ENCODE results near the gene ABTB1.
"Not testable (repeated sequence)": the region's sequence is repeated elsewhere in the genome, so short reads cannot be mapped to it uniquely, and the experiment has no call there.

Gene ABTB1

DNA sequence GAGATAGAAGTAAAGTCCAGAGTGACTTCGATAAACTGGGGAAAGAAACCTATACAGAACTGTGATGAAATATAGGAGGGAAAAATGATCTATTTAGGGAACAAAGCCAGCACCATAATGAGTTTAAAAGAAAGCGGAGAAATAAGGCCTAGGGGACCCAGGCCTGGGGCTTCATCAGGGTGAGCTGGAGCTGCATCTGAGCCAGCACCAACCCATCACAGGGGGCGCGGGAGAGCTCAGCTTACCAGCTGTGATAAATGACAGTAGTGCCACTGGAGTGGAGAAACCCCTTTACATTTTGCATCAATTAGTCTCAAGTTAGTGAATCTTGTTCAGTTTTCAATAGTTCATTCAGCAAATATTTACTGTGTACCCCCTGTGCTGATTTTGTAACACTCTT lies 22.5 kb upstream of the ABTB1 start:
- DNase-seq, result no peak

DNA sequence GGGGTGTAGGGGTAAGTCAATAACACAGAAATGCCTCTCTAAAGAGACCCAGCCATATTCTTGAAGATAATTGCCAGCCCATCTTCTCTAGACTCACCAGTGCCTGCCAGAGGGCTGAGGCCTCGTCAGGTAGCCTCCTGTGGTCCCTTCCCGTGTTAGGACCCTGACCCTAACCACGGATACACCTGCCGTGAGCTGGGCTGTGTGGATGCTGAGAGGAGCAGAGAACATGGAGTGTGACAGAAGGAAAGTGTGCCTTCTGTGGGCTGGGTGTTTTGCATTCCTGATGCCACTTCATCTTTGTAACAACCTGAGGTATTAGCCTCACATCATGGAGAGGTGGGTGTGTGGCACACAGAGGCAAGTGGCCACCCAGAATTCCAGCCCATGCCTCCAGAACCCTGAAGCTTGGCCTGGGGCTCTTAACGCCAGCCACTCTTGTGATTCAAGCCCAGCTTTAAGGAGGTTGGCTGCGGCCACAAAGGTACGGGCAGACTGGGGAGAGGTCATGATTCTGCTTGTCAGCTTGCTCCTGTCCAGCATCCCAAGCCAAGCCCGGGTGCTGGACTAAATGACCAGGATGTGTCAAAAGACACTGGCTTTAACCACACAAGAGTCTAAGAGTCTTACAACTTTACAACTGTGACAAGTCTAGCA lies 21.1 kb upstream of the ABTB1 start:
- no peak for DNase-seq

DNA sequence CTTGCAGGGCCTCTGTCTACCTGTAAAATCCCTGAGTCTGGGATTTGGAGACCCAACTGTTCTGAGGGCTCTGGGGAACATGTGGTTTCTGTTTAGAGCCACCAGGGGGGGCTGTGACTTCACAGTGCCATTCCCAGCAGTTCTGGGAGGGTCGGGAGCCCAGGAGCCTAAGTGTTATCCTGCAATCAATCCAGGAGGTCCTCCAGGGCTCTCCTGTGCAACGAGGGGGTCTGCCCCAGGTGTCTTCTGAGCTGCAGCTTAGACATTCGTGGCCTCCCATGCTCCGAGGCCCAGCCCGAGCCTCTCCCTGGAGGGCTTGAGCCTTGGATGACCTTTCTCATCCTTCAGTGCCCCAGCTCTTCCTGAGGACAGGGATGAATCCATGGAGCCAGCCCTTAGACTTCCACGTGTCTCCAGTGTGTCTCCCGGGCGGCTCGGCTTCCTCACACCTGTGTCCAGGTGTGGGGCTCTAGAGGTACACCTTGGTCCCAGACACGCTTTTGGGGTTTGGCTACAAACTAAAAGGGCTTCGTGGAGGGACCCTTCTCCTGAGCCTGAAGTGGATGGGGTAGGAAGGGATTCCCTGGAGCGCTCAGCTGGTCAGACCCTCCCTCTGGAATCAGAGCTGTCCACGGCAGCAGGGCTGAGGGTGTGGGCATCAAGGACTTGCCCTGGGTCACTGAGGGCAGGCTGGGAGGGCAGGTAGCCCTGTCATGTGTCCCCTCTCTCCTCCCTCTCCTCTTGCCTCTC lies 20.3 kb upstream of the ABTB1 start:
- DNase-seq, result peak; percentile 45

DNA sequence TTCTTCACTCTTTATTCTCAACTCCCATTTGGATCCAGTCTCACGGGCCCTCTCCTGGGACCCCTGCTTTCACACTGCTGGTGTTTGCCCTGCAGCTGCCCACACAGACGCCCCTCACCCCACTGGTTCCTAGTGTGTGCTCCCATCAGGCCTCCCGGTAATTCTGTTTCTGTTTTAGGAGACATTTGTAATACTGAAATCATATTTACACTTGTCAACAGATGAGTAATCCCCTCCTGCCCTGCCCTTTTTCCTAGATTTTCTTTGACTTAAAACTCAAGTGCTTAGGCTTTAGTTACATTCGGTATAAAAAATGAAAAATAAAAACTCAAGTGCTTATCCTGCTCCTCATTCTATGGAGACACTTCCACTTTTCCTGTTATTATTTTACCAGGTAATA lies 18.4 kb upstream of the ABTB1 start:
- DNase-seq, result no peak

DNA sequence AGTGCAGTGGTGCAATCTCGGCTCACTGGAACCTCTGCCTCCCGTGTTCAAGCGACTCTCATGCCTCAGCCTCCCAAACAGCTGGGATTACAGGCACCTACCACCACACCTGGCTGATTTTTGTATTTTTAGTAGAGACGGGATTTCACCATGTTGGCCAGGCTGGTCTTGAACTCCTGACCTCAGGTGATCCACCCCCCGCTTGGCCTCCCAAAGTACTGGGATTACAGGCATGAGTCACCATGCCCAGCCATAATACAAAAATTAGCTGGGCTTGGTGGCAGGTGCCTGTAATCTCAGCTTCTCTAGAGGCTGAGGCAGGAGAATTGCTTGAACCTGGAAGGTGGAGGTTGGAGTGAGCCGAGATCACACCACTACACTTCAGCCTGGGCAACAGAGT lies 17.8 kb upstream of the ABTB1 start:
- not testable (repeated sequence) for DNase-seq

DNA sequence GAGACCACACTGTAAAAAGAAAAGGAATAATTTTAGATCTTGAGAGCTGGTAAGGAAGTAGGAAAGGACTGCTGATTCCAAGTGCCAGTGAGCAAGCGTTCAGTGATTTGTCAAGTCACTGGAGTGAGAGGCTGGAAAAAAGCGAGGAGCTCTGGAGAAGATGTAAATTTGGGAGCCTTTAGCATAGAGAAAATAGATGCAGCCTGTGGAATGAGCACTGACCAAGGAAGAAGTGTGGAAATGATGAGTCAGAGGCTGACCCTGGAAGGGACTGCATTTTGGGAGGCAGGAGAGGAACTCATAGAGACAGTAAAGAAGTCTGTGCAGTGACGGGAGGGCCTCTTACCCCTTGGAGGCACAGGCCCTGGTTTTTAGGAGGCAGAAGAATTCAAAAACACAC lies 17.1 kb upstream of the ABTB1 start:
- no peak for DNase-seq

DNA sequence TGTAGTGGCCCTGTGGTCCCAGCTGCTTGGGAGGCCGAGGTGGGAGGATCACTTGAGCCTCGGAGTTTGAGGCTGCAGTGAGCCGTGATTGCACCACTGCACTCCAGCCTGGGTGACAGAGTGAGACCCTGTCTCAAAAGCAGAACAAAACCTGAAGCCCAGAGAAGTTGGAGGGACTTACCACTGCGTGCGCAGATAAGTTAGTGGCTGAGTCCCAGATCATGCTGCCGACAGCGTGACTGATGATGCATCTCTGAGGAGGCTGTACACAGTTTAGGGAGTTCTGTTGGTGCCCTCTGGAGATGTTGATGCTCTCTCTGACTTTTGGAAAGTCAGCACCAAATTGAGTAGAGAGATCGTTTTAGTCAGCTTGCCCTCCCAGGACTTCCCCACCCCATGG lies 15.8 kb upstream of the ABTB1 start:
- DNase-seq, result no peak

DNA sequence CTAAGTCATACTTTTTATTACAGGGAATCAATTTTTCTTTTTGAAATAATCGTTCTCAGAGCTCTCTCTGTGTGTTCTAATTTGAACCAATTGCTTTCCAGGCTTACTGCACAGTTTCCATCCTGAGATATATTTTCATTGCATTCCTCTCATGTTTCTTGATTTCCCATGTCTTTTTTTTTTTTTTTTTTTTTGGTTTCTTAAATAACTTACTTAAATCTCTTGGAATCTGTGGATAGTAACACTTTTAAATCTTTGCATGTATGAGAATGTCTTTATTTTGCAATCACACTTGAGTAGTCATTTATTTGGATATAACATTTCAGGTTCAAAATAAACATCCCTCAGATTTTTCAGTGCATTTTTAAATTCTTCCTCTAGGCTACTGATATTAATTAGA lies 14.5 kb upstream of the ABTB1 start:
- no peak for DNase-seq

DNA sequence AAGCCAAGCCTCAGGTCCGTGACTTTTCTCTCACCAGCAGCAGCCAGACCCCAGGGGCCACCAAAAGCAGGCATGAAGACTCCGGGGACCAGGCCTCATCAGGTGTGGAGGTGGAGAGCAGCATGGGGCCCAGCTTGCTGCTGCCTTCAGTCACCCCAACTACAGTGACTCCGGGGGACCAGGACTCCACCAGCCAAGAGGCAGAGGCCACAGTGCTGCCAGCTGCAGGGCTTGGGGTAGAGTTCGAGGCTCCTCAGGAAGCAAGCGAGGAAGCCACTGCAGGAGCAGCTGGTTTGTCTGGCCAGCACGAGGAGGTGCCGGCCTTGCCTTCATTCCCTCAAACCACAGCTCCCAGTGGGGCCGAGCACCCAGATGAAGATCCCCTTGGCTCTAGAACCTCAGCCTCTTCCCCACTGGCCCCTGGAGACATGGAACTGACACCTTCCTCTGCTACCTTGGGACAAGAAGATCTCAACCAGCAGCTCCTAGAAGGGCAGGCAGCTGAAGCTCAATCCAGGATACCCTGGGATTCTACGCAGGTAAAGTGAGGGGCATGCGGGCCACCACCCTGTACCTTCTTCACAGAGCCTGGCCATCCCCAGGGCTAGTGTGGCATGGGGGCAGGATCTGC lies 12.0 kb upstream of the ABTB1 start:
- no peak for DNase-seq

DNA sequence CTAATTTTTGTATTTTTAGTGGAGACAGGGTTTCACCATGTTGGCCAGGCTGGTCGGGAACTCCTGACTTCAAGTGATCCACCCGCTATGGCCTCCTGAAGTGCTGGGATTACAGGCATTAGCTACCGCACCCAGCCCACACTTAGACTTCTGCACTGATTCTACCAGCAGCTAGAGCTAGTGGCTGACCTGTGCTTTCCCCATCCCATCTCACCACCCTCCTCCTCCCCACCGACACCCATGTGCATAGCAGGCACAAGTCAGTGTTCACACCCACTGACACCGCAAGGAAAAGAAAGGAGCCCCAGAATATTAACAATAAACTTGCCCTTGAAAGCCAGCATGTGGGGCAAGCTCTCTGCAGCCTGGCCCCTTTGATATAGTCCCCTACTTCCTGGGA lies 11.2 kb upstream of the ABTB1 start:
- DNase-seq, result no peak

DNA sequence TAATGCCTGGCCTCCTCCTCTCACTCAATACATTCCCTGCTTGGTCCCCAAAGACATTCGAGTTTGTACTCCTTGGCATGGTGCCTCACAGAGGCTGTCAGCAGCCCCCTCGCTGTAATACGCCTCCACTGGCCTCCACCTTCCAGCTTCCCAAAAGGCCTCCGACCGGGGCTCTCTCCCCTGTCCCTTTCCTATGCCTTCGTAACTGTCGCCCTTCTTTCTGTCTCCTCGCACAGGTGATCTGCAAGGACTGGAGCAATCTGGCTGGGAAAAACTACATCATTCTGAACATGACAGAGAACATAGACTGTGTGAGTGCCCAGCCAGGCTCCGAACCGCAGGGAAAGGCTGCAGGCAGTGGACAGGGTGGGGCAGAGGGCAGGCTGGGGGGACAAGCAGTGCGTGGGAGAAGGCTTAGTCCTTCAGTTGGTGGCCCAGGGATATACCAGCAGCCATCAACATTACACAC lies 10.7 kb upstream of the ABTB1 start:
- no peak for DNase-seq

DNA sequence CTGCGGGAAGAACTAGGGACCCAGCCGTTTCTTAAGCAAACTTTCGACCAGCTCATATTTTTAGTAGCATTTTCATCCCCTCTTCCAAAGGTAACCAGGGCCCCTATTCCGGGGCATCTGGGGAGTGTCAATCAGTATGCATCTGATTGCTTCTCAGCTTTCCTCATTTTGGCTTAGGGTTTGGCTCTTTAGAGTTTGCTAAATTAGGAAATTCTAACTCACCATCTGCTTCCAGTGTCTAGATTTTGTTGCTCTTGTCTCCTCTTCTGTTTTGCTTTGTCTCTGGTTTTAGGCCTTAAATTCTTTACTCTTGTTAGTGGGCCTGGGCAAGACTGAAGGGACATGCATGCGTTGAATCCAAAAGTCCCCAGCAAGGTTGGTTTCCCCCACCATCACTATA lies 9.6 kb upstream of the ABTB1 start:
- no peak for DNase-seq

DNA sequence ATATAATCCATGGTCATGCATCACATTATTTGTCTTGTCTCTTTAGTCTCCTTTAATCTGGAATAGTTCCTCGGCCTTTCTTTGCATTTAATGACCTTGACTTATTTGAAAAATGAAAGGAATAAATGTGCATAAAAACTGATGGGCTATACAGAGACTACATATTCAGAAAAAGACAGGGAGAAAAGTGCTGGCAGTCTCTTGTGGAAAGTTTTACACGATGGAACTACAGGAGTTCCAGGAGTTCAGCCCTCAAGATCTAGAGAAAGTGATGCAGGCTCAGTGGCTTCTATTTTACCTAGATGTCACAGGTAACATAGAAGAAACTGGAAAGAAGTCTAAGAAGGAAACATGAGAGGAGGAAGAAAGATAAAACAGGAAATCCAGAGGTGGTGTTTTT lies 7.6 kb upstream of the ABTB1 start:
- DNase-seq, result no peak

DNA sequence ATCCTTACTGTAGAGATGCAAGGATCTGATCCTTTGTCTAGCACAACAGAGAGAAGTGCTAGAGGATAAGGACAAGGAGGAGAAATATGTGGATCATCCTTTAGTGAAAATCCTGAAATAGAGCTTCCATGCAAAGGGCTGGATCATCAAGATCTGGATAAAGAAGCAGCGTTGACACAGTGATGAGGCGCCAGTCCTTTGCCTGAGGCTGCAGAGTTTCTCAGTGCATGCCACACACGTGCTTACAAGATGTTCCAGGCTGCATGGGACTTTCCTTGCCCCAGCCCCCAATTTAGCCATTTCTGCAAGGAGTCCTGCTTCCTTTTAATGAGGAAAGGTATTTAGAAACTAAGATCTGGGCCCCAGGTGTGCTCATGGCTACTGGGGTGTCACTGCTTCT lies 7.2 kb upstream of the ABTB1 start:
- no peak for DNase-seq

DNA sequence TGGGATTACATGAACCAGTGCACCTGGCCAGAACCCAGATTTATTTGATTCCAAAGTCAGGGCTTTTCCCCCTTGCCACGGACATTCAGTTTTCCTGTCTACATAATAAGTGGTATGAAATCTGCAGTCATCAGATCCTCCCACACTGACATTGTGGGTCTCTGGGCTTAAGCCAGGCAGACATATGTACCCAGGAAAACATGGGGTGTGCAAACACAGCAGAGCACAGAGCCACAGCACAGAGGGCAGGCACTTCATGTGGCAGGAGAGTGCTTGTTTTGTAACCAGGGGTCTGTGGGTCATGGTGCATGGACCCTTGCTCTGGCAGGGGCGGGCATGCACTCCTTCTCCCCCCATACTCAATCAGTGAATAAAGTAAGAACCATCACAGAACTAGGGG lies 6.1 kb upstream of the ABTB1 start:
- DNase-seq, result no peak

DNA sequence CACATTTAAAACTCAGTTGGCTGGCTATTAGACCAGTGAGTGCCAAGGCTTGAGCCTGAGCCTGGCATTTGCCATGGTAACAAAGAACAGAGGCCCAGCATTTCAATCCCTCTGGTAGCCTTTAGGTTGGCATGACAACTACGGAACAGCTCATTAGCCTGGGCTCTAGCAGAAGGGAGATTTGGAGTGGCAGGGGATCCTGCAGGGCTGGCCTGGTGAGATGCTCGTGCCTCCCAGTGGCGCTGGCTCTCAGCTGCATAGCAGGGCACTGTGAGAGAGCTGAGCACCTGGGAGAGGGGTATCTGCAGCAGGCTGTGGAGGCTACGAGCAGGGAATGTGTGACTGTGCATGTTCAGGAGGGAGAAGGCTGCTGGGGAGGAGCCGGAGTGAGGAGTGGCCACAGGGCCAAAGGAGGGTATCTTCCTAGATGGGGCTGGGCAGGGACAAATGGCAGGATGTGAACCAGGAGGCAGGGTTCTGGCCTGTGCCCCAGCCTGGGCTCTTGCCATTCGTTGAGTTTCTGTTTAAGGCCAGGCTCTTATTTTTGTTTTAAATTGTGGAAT lies 5.6 kb upstream of the ABTB1 start:
- no peak for DNase-seq

DNA sequence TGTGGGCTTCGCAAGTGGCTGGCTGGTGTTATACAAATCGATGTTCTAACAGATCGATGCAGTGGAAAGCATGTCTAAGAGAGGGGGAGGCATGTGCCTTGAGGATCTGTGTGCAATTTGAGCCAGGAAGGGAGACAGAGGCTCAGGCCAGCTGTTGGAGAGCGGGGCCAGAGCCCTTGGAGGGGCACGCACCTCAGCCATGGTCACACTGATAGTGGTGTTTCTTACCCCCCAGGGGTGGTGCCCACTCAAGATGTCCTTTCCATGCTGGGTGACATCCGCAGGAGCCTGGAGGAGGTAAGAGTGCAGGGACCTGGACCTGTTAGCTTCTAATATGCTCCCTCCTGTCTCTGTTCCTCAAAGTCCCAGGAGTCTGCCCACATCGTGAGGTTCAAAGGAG lies 3.8 kb upstream of the ABTB1 start:
- DNase-seq, result no peak

DNA sequence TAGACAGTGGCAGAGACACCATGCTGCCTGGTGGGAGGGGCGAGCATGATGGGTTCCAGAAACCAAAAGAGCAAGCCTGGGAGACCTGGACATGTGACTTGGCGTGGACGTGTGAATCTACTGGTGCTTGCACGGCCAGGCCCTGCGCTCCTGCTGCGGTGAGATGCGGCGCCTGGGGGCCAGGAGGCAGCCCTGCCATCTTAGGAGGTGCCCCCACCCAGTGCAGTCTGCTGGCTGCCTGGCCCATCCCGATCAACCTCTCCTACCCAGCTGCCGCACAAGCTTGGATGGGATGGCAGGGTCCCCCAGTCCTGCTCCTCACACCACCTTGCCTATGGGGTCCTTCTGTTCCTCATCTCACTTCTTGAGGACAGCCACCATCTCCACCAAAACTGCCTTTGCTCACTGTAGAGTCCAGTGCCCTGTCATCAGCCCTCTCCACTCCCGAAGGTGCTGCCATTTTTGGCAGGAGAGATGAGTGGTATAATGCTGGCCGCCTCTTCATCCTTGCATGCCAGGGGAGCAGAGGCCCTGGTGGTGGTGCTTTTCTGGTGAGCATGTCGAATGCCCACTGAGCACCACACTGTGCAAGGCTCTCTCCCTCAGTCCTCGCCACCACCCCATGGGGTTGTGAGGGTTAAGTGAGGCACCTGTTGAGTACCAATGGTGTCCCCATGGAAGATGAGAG lies 3.1 kb upstream of the ABTB1 start:
- DNase-seq, result no peak

DNA sequence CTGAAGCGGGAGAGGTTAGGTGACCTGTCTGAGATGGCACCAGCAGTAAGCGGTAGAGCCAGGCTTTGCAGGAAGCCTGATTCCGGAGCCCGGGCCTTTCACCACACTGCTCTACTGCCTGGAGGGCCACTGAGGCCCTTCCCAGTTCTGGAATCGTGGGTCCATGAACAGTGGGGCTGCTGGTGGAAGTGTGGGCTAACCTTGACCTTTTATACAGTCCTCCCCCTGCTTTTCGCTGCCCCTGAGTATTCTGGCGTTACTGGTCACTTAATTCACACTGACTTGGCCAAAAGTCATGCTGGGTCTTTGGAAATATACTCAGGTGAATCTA lies 2.6 kb upstream of the ABTB1 start:
- no peak for DNase-seq

DNA sequence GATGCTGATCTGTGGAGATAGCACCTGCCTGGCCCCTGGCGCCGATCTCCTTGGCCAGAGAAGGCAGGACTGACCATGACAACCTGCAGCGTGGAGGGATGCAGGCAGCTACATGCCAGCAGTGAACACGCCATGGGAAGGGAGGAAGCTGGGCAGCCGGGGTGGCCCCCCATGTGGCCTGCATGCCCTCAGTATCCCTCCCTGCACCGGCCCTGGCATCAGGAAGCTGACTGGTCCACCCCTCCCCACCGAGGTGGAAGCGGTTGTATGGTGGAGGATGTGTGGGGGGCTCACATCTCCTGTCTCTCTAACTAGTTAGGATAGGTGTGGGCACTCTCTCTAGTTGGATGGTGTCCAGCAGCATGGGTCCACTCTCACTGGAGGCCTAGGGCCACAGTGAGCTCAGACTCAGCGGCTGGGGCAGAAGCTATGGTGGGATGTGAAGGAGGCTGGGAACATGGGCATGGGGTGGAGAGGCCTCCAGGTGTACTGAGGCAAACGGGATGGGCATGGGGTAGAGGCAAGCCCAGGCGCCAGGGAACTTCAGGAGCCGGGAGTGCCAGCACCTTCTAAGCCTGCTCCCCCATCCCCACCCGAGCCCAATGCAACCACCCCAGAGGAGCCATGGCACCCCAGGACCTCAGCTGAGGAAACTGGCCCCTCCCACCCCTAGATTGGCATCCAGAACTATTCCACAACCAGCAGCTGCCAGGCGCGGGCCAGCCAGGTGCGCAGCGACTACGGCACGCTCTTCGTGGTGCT lies 1.8 kb upstream of the ABTB1 start:
- DNase-seq, result no peak

DNA sequence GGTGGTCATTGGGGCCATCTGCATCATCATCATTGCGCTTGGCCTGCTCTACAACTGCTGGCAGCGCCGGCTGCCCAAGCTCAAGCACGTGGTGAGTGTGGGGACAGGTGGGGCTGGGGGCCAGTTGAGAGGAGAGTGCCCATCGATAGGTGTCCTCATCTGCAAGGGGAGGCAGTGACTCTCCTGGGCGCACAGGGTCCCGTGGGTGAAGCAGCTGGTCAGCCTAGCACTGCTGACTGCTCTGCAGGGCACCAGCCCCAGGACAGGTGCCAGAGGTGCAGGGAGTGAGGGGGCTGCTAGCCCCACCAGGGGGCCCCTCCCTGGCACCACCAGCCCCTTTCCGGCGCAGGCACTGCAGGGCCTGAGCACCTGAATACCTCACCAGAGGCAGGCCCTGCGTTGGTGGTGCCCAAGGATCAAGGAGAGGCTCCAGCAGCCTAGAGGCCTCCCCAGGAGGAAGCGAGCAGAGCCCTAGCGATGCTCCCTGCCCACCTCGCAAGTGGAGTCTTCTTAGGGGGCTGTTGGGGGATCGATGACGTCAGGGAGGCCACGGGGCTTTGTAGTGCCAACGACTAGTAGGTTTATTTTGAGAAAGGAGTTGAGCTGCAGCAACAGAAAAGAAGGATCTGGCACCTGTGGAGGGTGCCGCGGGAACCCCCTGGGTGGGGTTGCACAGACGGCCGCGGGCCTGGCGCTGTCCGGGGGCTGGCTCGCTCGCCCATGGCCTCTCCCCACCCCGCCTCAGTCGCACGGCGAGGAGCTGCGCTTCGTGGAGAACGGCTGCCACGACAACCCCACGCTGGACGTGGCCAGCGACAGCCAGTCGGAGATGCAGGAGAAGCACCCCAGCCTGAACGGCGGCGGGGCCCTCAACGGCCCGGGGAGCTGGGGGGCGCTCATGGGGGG lies 976 bp upstream of the ABTB1 start:
- DNase-seq, result no peak
